GM13976 (cell line): Measurements from ENCODE around the gene PNMA8B.

ENCODE experiments used
- DNase-seq: peaks from one replicate; pipeline ENCODE4 v3.0.0; 2012; ENCODE audit warnings: low spot score
- in situ Hi-C: fragments of 300-500 bp; cut with MboI; formaldehyde crosslinking; loops from one replicate; pipeline ENCODE4 v1.12.0; 2022; ENCODE audit warnings: low sequenced_read_pairs, mixed read lengths, inconsistent platforms; ENCODE audit not compliant: unreplicated experiment
- TF ChIP-seq, protein P1 (sequence below): IDR thresholded peaks from 2 replicates; pipeline ENCODE4 v1.5.1; 2012; ENCODE audit warnings: borderline replicate concordance, mild to moderate bottlenecking; ENCODE audit not compliant: insufficient read depth; ENCODE audit errors: extremely low read depth, missing control alignments, control extremely low read depth

The PNMA8B gene

DNA sequence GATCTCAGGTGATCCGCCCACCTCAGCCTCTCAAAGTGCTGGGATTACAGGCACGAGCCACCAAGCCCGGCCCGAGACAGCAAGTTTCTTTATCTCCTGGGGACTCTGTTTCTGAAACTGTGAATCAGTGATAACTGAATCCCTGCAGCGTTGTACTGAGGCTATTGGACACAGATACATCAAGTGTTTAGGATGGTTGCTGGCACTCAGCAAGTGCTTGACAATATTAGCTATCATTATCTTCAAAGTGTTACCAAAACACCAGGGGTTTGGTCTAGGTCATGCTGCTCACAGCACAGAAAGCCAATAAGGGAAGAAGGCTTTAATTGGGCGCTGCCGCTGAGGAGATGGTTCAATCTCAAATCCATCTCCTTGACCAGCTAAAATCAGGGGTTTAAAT, 46.4 kb downstream of the PNMA8B start:
- in situ Hi-C loops, result no loop called here
- TF ChIP-seq, protein P1, sequence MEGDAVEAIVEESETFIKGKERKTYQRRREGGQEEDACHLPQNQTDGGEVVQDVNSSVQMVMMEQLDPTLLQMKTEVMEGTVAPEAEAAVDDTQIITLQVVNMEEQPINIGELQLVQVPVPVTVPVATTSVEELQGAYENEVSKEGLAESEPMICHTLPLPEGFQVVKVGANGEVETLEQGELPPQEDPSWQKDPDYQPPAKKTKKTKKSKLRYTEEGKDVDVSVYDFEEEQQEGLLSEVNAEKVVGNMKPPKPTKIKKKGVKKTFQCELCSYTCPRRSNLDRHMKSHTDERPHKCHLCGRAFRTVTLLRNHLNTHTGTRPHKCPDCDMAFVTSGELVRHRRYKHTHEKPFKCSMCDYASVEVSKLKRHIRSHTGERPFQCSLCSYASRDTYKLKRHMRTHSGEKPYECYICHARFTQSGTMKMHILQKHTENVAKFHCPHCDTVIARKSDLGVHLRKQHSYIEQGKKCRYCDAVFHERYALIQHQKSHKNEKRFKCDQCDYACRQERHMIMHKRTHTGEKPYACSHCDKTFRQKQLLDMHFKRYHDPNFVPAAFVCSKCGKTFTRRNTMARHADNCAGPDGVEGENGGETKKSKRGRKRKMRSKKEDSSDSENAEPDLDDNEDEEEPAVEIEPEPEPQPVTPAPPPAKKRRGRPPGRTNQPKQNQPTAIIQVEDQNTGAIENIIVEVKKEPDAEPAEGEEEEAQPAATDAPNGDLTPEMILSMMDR, result no peak

GRCh38 chr19:46448601-46449000, 47.1 kb downstream of the PNMA8B start:
- in situ Hi-C loops, result no loop called here
- TF ChIP-seq, protein P1, result no peak
- no peak for DNase-seq

More for the DNA sequence above, 46.4 kb downstream of the PNMA8B start:
- no peak for DNase-seq

DNA sequence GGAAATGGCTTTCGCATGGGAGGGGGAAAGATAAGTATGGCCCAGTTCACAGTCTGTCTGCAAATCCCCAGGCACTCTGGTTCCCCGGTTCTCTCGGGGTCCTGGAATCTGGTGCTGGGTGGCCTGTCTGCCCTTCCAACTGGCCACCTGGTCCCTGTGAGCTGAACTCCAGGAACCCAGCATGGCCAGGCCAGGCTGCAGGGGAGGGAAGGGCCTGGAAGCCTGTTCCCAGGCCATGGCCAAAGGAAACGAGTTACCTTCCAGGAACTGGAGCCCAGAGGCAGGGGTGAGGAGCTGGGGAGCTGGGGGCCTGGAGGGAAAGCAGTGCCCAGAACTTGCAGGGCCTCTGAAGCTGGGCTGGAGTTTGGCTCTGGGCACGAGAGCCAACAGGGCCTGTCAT, 47.8 kb downstream of the PNMA8B start:
- in situ Hi-C loops, result no loop called here
- TF ChIP-seq, protein P1, result no peak
- no peak for DNase-seq

DNA sequence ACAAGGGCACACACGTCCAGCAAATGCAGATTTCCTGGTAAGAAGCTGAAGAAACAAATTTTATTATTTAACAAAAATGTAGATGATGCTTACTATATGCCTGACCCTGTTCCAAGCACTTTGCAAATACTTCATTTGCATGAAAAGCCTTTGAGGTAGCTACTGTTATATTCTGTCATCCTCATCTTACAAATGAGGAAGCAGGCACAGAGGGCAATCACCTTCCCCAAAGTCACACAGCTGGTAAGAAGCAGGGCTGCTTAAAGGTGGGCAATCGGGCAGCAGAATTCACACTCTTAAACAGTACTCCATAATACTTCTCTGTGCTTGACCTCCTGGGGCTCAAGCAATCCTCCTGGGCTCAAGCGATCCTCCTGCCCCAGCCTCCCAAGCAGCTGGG, 48.7 kb downstream of the PNMA8B start:
- DNase-seq, result no peak
- in situ Hi-C loops, result no loop called here
- TF ChIP-seq, protein P1, result no peak

- no peak for DNase-seq
- in situ Hi-C loops, result no loop called here
- TF ChIP-seq, protein P1, result no peak
Measured at GRCh38 chr19:46446021-46446420, 49.6 kb downstream of the PNMA8B start.

GRCh38 chr19:46442808-46443450, 52.7 kb downstream of the PNMA8B start:
- TF ChIP-seq, protein P1, result no peak
- in situ Hi-C loops, result no loop called here
- no peak for DNase-seq
